Measurements from ENCODE around the gene ATP2B2. TPM values are rescaled to one million over a fixed set of nuclear protein-coding genes. Genes with fewer than 3 reads are reported as not detected.

ATP2B2 gene
- total and polyA plus RNA-seq, 9 of the 15 experiments (the other 6 are each of a cell fraction or from before 2014, with no cell fraction given): 0.06 TPM; not detected in 8

GRCh38 chr3:10291641-10292040, 213.7 kb downstream of the ATP2B2 start (continued):
- TF ChIP-seq BRF2 (IDR thresholded peaks at IDR 0.05; ENCODE audit: borderline replicate concordance, insufficient read depth, insufficient read length) (no peak), ESRRA (IDR thresholded peaks at IDR 0.05; ENCODE audit: borderline replicate concordance, low read depth) (no peak), POLR2H (tag; IDR thresholded peaks at IDR 0.05; ENCODE audit: low read depth) (no peak), PBX2 (CRISPR knock-in tag; IDR thresholded peaks at IDR 0.05; ENCODE audit: low read depth) (no peak), PBX2 (tag; conservative IDR thresholded peaks at IDR 0.05; ENCODE audit: low read depth) (no peak), ZBTB2 (IDR thresholded peaks at IDR 0.05) (no peak), THAP12 (CRISPR knock-in tag; IDR thresholded peaks at IDR 0.05) (no peak), HMBOX1 (IDR thresholded peaks at IDR 0.05) (no peak), ZBTB8A (IDR thresholded peaks at IDR 0.05; ENCODE audit: partially characterized antibody) (no peak)
